ENCODE measurements around the gene MEGF10. TPM values are rescaled to one million over a fixed set of nuclear protein-coding genes. Genes with fewer than 3 reads are reported as not detected.

MEGF10 gene
- polyA plus RNA-seq, 3 donors = not detected

- no CpG with 5 or more reads among the region's 5 CpGs for WGBS (ENCODE audit: insufficient coverage)
These were observed 110.5 kb downstream of the MEGF10 start for GRCh38 chr5:127400946-127401670.

GRCh38 chr5:127402361-127402760 is 111.8 kb downstream of the MEGF10 start:
- Mint-ChIP-seq H3K9me3 (no peaks in the 10 kb centered on the region), H3K4me1 (peaks cover 20% of the 10 kb centered on the region), H3K27me3 (ENCODE audit: low read depth in 3 of 3) (peaks cover 0 to 1% (median 0%) of the 10 kb centered on the region in 3 donors), H3K27ac (no peak overlapping the region), H3K36me3 (no peaks in the 10 kb centered on the region), H3K4me3 (no peak overlapping the region)
- TF ChIP-seq CTCF (IDR thresholded peaks at IDR 0.05) = no peak
- 97% methylated on average over 3 of the region's 5 CpGs for WGBS (ENCODE audit: insufficient coverage)
- Histone ChIP-seq H3K9me3 (replicated peaks in 1 of 2; ENCODE audit: control insufficient read depth in 1 of 2, insufficient read depth in 1 of 2, low read length in 2 of 2) (no peaks in the 10 kb centered on the region), H3K27ac (ENCODE audit: low read depth in 1 of 2, low read length in 2 of 2) (no peak overlapping the region), H3K4me2 (replicated peaks; ENCODE audit: extremely low read depth, low read length, poor library complexity, severe bottlenecking) (no peak overlapping the region), H3K4me3 (replicated peaks in 1 of 3; ENCODE audit: low read depth in 2 of 3, low read length in 3 of 3) (no peak overlapping the region), H3K36me3 (replicated peaks in 1 of 2; ENCODE audit: control insufficient read depth in 1 of 2, insufficient read depth in 2 of 2, low read length in 2 of 2) (no peaks in the 10 kb centered on the region), H3K79me2 (ENCODE audit: insufficient read depth, low read length) (no peaks in the 10 kb centered on the region), H3K4me1 (ENCODE audit: control insufficient read depth in 1 of 2, insufficient read depth in 2 of 2, low read length in 2 of 2) (no peaks in the 10 kb centered on the region), H4K20me1 (ENCODE audit: insufficient read depth, low read length) (no peaks in the 10 kb centered on the region), H2AFZ (ENCODE audit: insufficient read depth, low read depth, low read length, poor library complexity, severe bottlenecking) (no peak overlapping the region), H3K27me3 (ENCODE audit: control insufficient read depth in 2 of 2, insufficient read depth in 2 of 2, low read length in 2 of 2) (no peaks in the 10 kb centered on the region), H3K9ac (ENCODE audit: insufficient read depth, low read length, poor library complexity, severe bottlenecking) (no peak overlapping the region)
- intact Hi-C loops (cut with micrococcal nuclease) = no loop called here
- DNase-seq = no peak

More at GRCh38 chr5:127400946-127401670, 110.5 kb downstream of the MEGF10 start:
- Histone ChIP-seq H3K36me3 (replicated peaks in 1 of 2; ENCODE audit: control insufficient read depth in 1 of 2, insufficient read depth in 2 of 2, low read length in 2 of 2) (no peaks in the 10 kb centered on the region), H4K20me1 (ENCODE audit: insufficient read depth, low read length) (no peaks in the 10 kb centered on the region), H3K27me3 (ENCODE audit: control insufficient read depth in 2 of 2, insufficient read depth in 2 of 2, low read length in 2 of 2) (no peaks in the 10 kb centered on the region), H2AFZ (ENCODE audit: insufficient read depth, low read depth, low read length, poor library complexity, severe bottlenecking) (no peak overlapping the region), H3K4me3 (replicated peaks in 1 of 3; ENCODE audit: low read depth in 2 of 3, low read length in 3 of 3) (no peak overlapping the region), H3K4me2 (replicated peaks; ENCODE audit: extremely low read depth, low read length, poor library complexity, severe bottlenecking) (no peak overlapping the region), H3K4me1 (ENCODE audit: control insufficient read depth in 1 of 2, insufficient read depth in 2 of 2, low read length in 2 of 2) (no peaks in the 10 kb centered on the region), H3K9ac (ENCODE audit: insufficient read depth, low read length, poor library complexity, severe bottlenecking) (no peak overlapping the region), H3K9me3 (replicated peaks in 1 of 2; ENCODE audit: control insufficient read depth in 1 of 2, insufficient read depth in 1 of 2, low read length in 2 of 2) (no peaks in the 10 kb centered on the region), H3K27ac (ENCODE audit: low read depth in 1 of 2, low read length in 2 of 2) (no peak overlapping the region), H3K79me2 (ENCODE audit: insufficient read depth, low read length) (no peaks in the 10 kb centered on the region)
- no peak for DNase-seq
- H3K27me3 Mint-ChIP-seq (ENCODE audit: low read depth in 3 of 3) = peaks cover 0 to 1% (median 0%) of the 10 kb centered on the region in 3 donors
- H3K4me1 Mint-ChIP-seq = peaks cover 20% of the 10 kb centered on the region
- H3K9me3 Mint-ChIP-seq = no peaks in the 10 kb centered on the region
- H3K4me3 Mint-ChIP-seq = no peak overlapping the region
- no peaks in the 10 kb centered on the region for H3K36me3 Mint-ChIP-seq
- TF ChIP-seq CTCF (IDR thresholded peaks at IDR 0.05) = no peak
- intact Hi-C loops (cut with micrococcal nuclease) = no loop called here
- no peak overlapping the region for H3K27ac Mint-ChIP-seq
